ENCODE measurements around the gene ECPAS.
"Not testable (repeated sequence)": the region's sequence is repeated elsewhere in the genome, so short reads cannot be mapped to it uniquely, and the experiment has no call there.

ECPAS gene

DNA sequence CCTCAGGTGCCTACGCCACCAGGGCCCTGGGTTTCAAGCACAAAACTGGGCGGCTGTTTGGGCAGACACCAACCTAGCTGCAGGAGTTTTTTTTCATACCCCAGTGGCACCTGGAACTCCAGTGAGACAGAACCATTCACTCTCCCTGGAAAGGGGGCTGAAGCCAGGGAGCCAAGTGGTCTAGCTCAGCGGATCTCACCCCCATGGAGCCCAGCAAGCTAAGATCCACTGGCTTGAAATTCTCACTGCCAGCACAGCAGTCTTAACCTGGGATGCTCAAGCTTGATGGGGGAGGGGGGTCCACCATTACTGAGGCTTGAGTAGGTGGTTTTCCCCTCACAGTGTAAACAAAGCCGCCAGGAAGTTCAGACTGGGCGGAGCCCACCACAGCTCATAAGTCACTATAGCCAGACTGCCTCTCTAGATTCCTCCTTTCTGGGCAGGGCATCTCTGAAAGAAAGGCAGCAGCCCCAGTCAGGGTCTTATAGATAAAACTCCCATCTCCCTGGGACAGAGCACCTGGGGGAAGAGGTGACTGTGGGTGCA is 149.8 kb downstream of the ECPAS start:
- not testable (repeated sequence) for DNase-seq

DNA sequence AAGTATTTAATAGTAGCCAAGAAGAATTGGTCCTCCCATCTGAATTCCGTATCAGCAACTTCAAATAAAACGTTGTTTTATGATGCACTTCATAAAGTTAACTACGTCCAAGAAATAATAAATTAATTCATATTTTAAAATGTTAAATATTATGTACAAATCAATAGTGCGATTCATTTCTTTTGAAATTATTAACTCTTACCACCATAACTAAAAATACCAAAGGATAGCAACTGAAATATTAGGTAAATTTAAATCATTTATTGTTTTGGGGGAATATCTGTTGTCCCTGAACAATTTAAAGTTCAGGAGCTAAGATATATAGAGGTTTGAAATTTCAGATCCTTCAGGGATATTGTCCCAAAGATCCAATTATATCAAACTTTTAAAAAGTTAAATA is 154.1 kb downstream of the ECPAS start, which contains the start of gene OR2K2:
Gene OR2K2, minus strand, starts transcription at position 101 of the 400 bp plus-strand sequence. CDS start 1,791 bp downstream, outside the sequence.
- no peak for DNase-seq

DNA sequence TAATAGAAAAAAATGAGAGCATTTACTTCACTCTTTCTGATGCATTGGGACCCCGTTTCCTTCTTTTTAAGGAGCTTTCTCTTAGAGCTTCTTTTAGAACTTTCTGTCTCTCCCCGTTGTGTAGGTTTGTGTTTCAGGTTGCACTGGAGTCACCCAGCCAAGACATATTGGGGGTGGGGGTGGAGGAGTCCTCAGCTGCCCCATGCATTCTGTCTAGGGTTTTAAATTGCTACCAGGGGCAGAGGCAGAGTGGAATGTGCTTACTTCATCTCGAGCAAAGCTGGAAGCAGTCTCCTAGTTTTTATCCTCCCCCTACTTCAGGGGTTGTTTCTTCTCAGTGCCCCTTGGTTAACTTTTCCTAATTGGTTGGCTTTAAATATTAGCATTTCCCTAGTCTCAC is 163.6 kb downstream of the ECPAS start:
- DNase-seq: no peak

DNA sequence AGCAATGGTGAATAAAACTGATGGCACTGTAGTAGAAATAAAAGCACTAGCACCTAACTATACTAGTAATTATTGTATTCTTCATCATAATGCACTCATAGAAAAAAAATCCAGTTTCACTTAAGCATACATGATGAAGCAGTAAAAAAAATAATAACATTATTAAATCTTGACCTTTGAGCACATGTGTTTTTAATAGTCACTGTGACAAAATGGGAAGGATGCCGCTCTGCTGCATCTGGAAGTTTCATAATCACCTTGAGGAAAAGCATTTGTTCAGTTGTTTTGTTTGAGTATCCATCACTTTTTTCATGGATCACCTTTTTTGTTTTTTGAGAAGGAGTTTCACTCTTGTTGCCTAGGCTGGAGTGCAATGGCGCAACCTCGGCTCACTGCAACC is 167.4 kb downstream of the ECPAS start:
- DNase-seq: no peak
